ENCODE measurements around the gene MFN1.

MFN1 gene

DNA sequence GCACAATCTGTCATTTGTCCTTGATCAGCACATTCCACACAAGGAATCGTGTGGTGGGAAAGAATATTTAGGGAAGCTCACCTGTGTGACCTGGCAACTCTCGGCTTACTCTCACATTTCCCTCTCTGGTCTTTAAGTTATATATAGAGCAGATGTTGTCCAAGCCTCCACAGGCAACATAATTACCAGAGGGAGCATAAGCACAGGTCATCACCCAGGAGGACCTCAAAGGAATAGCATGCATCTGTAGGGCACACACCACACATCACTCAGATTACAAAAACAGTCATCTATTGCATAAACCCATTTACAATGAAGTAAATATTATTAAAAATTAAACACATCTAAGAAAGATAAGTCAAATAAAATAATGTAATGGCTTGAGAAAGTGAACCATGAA lies 67.3 kb downstream of the MFN1 start:
- H3K9me3 Mint-ChIP-seq = no peaks in the 10 kb centered on the region
- no peak for TF ChIP-seq CTCF (IDR thresholded peaks at IDR 0.05)
- H3K36me3 Mint-ChIP-seq (ENCODE audit: low read depth) = peaks cover 46% of the 10 kb centered on the region
- H3K4me3 Mint-ChIP-seq = no peak overlapping the region
- no peak for DNase-seq
- H3K27me3 Mint-ChIP-seq (ENCODE audit: low read depth, poor library complexity) = no peaks in the 10 kb centered on the region
- peak overlapping the region; percentile 61 for H3K27ac Mint-ChIP-seq
- peaks cover 18% of the 10 kb centered on the region for H3K4me1 Mint-ChIP-seq

DNA sequence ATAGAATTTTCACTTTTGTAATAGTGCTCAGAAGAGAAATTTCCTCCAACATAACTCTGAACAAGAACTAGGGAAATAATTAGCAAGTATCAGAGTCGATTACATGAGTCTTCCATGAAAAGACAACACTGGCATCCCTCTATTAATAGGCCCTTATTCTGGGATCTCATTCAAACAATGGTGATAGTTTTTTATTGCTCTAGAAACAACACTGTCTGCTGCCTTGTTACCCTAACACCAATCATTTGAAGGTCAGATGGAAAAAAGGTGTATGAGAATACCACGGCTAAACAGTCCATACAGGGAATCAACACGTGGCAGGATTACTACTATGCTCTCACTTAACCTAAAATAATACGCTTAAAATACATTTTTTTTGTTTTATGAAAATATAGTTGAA lies 67.9 kb downstream of the MFN1 start:
- TF ChIP-seq CTCF (IDR thresholded peaks at IDR 0.05) = no peak
- Mint-ChIP-seq H3K9me3 (no peaks in the 10 kb centered on the region), H3K36me3 (ENCODE audit: low read depth) (peaks cover 40% of the 10 kb centered on the region), H3K4me3 (no peak overlapping the region), H3K27ac (no peak overlapping the region), H3K4me1 (peaks cover 12% of the 10 kb centered on the region), H3K27me3 (ENCODE audit: low read depth, poor library complexity) (no peaks in the 10 kb centered on the region)
- DNase-seq = no peak

- no peak for TF ChIP-seq CTCF (IDR thresholded peaks at IDR 0.05)
- no peak overlapping the region for H3K27ac Mint-ChIP-seq
- no peak overlapping the region for H3K4me3 Mint-ChIP-seq
- no peaks in the 10 kb centered on the region for H3K9me3 Mint-ChIP-seq
- DNase-seq = no peak
- peaks cover 42% of the 10 kb centered on the region for H3K36me3 Mint-ChIP-seq (ENCODE audit: low read depth)
- H3K27me3 Mint-ChIP-seq (ENCODE audit: low read depth, poor library complexity) = no peaks in the 10 kb centered on the region
- H3K4me1 Mint-ChIP-seq = peaks cover 10% of the 10 kb centered on the region
Measured at GRCh38 chr3:179416681-179417080, 69.2 kb downstream of the MFN1 start.

DNA sequence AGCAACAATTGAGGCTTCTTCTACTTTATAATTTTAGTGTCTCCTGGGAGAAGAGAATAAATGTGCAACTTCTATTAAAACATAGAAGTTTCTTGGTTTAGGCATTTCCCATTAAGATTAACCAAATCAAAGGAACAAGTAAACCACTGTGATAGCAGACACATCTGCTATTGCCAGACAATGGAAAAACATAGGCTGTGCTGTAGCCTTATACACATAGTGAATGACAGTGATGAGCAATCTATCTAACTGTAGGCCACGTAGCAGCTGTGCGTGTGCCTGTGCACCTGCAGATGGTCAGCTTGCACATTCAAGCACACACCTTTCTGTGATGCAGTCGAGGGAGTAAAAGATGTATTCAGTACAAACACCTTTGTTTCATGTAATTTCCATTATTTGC lies 71.1 kb downstream of the MFN1 start:
- no peaks in the 10 kb centered on the region for H3K27me3 Mint-ChIP-seq (ENCODE audit: low read depth, poor library complexity)

GRCh38 chr3:179421500-179421899 lies 74.0 kb downstream of the MFN1 start:
- no peaks in the 10 kb centered on the region for H3K4me1 Mint-ChIP-seq
- no peak for DNase-seq

More for the DNA sequence above, 71.1 kb downstream of the MFN1 start:
- Mint-ChIP-seq H3K4me3 (no peak overlapping the region), H3K9me3 (no peaks in the 10 kb centered on the region), H3K36me3 (ENCODE audit: low read depth) (peaks cover 40% of the 10 kb centered on the region), H3K4me1 (peaks cover 4% of the 10 kb centered on the region), H3K27ac (no peak overlapping the region)
- no peak for DNase-seq
- TF ChIP-seq CTCF (IDR thresholded peaks at IDR 0.05) = no peak

More at GRCh38 chr3:179421500-179421899, 74.0 kb downstream of the MFN1 start:
- Mint-ChIP-seq H3K9me3 (no peaks in the 10 kb centered on the region), H3K27ac (no peak overlapping the region), H3K27me3 (ENCODE audit: low read depth, poor library complexity) (peaks cover 5% of the 10 kb centered on the region), H3K36me3 (ENCODE audit: low read depth) (peaks cover 62% of the 10 kb centered on the region), H3K4me3 (no peak overlapping the region)
- TF ChIP-seq CTCF (IDR thresholded peaks at IDR 0.05) = peak; percentile 25

All from nephron progenitor cell (in vitro differentiated cells).